ENCODE results near the gene GOLIM4. TPM values are rescaled to one million over a fixed set of nuclear protein-coding genes. Genes with fewer than 3 reads are reported as not detected.

GOLIM4 gene
- total and polyA plus RNA-seq, 2 of the 13 experiments (the other 11 are each of a cell fraction or from before 2014, with no cell fraction given): 10.9 to 47.7 TPM

DNA sequence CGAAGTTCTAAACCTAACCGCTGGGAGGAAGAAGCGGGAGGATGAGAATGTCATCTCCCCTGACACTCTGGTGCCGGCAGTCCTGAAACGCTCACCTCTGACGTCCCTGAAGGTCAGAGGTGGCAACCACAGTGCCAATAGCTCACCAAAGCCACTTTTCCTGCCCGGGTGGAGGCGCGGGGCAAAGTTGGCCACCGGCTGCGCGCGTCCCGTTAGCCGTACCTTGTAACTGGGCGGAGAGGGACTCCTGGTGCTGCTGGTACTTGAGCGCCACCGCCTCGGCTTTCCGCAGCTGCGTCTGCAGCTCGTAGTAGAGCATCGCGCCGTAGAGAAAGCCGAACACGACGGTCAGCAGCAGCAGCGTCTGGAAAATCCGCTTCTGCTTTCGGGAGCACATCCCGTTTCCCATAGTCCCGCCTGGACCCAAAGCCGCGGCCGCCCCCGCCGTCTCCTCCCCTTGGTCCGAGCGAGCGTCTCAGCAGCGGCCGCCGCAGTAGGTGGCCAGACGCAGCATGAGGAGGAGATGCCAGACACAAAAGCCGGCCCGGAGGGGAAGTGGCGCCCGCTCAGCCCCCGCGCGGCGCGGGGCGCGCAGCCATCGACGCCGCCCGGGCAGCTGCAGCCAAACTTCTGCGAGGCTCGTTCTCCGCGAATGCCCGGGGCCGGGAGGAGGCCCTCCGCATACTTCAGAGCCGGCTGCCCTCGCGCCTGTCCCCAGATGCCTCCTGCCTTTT is 680 bp downstream of the GOLIM4 start (continued):
- no peak for TF ChIP-seq RXRB (CRISPR knock-in tag; IDR thresholded peaks at IDR 0.05; ENCODE audit: borderline replicate concordance)
- no peak for TF ChIP-seq NBN (conservative IDR thresholded peaks at IDR 0.05)
- no peak for TF ChIP-seq ZZZ3 (CRISPR knock-in tag; IDR thresholded peaks at IDR 0.05; ENCODE audit: borderline replicate concordance)
- TF ChIP-seq ZNF556 (CRISPR knock-in tag; IDR thresholded peaks at IDR 0.05; ENCODE audit: borderline replicate concordance): no peak
- no peak for TF ChIP-seq ZNF33B (CRISPR knock-in tag; IDR thresholded peaks at IDR 0.05)
- TF ChIP-seq THAP7 (CRISPR knock-in tag; IDR thresholded peaks at IDR 0.05): no peak
- no peak for TF ChIP-seq SP4 (CRISPR knock-in tag; IDR thresholded peaks at IDR 0.05)
- no peak for TF ChIP-seq KAT2B (IDR thresholded peaks at IDR 0.05; ENCODE audit: borderline replicate concordance, low read depth, low read length)
- no peak for TF ChIP-seq HMG20B (CRISPR knock-in tag; conservative IDR thresholded peaks at IDR 0.05)
- TF ChIP-seq PAF1 (CRISPR knock-in tag; IDR thresholded peaks at IDR 0.05): no peak
- no peak for TF ChIP-seq PRMT3 (CRISPR knock-in tag; IDR thresholded peaks at IDR 0.05; ENCODE audit: borderline replicate concordance, low read depth)
- TF ChIP-seq, protein P1, sequence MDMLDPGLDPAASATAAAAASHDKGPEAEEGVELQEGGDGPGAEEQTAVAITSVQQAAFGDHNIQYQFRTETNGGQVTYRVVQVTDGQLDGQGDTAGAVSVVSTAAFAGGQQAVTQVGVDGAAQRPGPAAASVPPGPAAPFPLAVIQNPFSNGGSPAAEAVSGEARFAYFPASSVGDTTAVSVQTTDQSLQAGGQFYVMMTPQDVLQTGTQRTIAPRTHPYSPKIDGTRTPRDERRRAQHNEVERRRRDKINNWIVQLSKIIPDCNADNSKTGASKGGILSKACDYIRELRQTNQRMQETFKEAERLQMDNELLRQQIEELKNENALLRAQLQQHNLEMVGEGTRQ (IDR thresholded peaks at IDR 0.05; ENCODE audit: low read depth, low read length): no peak
- TF ChIP-seq, protein P1 (CRISPR knock-in tag; IDR thresholded peaks at IDR 0.05; ENCODE audit: borderline replicate concordance): no peak
- TF ChIP-seq YEATS2 (CRISPR knock-in tag; IDR thresholded peaks at IDR 0.05; ENCODE audit: borderline replicate concordance): no peak
- no peak for TF ChIP-seq MAFF (IDR thresholded peaks at IDR 0.05; ENCODE audit: low read depth, low read length)
- TF ChIP-seq ZNF205 (CRISPR knock-in tag; IDR thresholded peaks at IDR 0.05): no peak
- peak; percentile 35; the same call in 1 of the 2 replicates for TF ChIP-seq NR2F6 (IDR thresholded peaks at IDR 0.05)
- peak; percentile 7; the same call in 1 of the 2 replicates for TF ChIP-seq NR2F6 (CRISPR knock-in tag; IDR thresholded peaks at IDR 0.05)
- TF ChIP-seq XRCC5 (optimal IDR thresholded peaks at IDR 0.05; ENCODE audit: low read length): peak; percentile 32
- TF ChIP-seq ETS1 (CRISPR knock-in tag; IDR thresholded peaks at IDR 0.05): peak; percentile 67; the same call in 1 of the 2 replicates
- TF ChIP-seq MTF2 (CRISPR knock-in tag; IDR thresholded peaks at IDR 0.05; ENCODE audit: borderline replicate concordance): no peak
- TF ChIP-seq CENPBD1 (CRISPR knock-in tag; IDR thresholded peaks at IDR 0.05; ENCODE audit: borderline replicate concordance, low read depth): no peak
- TF ChIP-seq ZNF280D (CRISPR knock-in tag; IDR thresholded peaks at IDR 0.05): no peak
- no peak for TF ChIP-seq SMAD3 (CRISPR knock-in tag; IDR thresholded peaks at IDR 0.05)
- TF ChIP-seq FOXK2 (IDR thresholded peaks at IDR 0.05): no peak

Measured in HepG2 (cell line).